ENCODE data around the gene CCNG1. TPM values are rescaled to one million over a fixed set of nuclear protein-coding genes. Genes with fewer than 3 reads are reported as not detected.
A peak's percentile ranks its signal among the peaks of the same experiment; 100 is the strongest.

The CCNG1 gene
- total and polyA plus RNA-seq, 9 of the 15 experiments (the other 6 are each of a cell fraction or from before 2014, with no cell fraction given): 121 to 293 (median 245) TPM

DNA sequence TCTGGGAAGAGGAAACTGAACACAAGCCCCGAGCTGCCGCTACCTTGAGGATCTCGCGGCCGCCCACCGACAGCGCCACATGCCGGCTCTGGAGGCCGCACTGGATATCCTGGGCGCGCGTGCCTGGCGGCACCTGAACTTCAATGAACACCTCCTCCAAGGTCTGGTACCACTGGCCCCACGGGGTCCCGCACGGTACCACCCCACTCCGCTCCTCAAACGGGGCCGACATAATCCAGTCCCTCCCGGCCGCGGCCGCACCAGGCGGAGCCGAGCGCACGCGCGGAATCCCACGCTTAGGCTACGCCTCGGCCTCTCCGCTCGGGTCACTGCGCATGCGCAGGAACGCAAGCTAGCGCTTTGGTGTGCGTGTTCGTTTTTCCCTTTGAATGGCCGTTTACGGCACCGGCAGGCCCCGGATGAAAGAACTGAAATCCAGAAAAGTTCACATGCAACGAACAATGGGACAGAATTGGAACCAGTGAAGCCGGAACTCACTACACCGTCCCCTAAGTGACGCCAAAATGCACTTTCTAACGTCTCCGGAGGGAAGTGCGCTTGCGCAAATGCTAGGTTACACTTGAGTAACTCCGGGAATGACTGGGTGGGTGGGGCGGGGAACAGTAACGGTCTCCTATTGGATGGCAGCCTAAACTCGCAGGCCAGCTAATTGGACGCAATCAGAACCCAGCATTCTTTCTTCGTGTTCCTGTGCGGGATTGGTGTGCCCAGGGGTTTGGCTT, 22.6 kb downstream of the CCNG1 start, which contains the start of gene NUDCD2 (continued):
- peak; percentile 81 for TF ChIP-seq ARID4B (CRISPR knock-in tag; IDR thresholded peaks at IDR 0.05)
- TF ChIP-seq, protein P1, sequence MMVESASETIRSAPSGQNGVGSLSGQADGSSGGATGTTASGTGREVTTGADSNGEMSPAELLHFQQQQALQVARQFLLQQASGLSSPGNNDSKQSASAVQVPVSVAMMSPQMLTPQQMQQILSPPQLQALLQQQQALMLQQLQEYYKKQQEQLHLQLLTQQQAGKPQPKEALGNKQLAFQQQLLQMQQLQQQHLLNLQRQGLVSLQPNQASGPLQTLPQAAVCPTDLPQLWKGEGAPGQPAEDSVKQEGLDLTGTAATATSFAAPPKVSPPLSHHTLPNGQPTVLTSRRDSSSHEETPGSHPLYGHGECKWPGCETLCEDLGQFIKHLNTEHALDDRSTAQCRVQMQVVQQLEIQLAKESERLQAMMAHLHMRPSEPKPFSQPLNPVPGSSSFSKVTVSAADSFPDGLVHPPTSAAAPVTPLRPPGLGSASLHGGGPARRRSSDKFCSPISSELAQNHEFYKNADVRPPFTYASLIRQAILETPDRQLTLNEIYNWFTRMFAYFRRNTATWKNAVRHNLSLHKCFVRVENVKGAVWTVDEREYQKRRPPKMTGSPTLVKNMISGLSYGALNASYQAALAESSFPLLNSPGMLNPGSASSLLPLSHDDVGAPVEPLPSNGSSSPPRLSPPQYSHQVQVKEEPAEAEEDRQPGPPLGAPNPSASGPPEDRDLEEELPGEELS (CRISPR knock-in tag; IDR thresholded peaks at IDR 0.05; ENCODE audit: borderline replicate concordance): no peak
- no peak for TF ChIP-seq FOXJ3 (CRISPR knock-in tag; IDR thresholded peaks at IDR 0.05)
- no peak for TF ChIP-seq ZNF551 (CRISPR knock-in tag; IDR thresholded peaks at IDR 0.05)
- peak; percentile 80 for TF ChIP-seq ASH1L (IDR thresholded peaks at IDR 0.05; ENCODE audit: borderline replicate concordance, low read depth, partially characterized antibody)
- TF ChIP-seq MTA1 (IDR thresholded peaks at IDR 0.05; ENCODE audit: borderline replicate concordance): peak; percentile 32; the same call in 1 of the 2 replicates
- TF ChIP-seq THRA (IDR thresholded peaks at IDR 0.05): no peak
- TF ChIP-seq E2F8 (IDR thresholded peaks at IDR 0.05; ENCODE audit: low read depth, partially characterized antibody): peak; percentile 22
- TF ChIP-seq, protein P2, sequence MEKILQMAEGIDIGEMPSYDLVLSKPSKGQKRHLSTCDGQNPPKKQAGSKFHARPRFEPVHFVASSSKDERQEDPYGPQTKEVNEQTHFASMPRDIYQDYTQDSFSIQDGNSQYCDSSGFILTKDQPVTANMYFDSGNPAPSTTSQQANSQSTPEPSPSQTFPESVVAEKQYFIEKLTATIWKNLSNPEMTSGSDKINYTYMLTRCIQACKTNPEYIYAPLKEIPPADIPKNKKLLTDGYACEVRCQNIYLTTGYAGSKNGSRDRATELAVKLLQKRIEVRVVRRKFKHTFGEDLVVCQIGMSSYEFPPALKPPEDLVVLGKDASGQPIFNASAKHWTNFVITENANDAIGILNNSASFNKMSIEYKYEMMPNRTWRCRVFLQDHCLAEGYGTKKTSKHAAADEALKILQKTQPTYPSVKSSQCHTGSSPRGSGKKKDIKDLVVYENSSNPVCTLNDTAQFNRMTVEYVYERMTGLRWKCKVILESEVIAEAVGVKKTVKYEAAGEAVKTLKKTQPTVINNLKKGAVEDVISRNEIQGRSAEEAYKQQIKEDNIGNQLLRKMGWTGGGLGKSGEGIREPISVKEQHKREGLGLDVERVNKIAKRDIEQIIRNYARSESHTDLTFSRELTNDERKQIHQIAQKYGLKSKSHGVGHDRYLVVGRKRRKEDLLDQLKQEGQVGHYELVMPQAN (IDR thresholded peaks at IDR 0.05; ENCODE audit: borderline replicate concordance): peak; percentile 75; the same call in 1 of the 2 replicates
- TF ChIP-seq, protein P3, sequence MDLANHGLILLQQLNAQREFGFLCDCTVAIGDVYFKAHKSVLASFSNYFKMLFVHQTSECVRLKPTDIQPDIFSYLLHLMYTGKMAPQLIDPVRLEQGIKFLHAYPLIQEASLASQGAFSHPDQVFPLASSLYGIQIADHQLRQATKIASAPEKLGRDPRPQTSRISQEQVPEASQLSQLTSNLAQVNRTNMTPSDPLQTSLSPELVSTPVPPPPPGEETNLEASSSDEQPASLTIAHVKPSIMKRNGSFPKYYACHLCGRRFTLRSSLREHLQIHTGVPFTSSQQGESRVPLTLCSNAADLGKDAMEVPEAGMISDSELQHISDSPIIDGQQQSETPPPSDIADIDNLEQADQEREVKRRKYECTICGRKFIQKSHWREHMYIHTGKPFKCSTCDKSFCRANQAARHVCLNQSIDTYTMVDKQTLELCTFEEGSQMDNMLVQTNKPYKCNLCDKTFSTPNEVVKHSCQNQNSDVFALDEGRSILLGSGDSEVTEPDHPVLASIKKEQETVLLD (IDR thresholded peaks at IDR 0.05): peak; percentile 100
- peak; percentile 66 for TF ChIP-seq ATF7 (IDR thresholded peaks at IDR 0.05)
- no peak for TF ChIP-seq SMAD3 (CRISPR knock-in tag; conservative IDR thresholded peaks at IDR 0.05)
